ENCODE data around the gene PPP6R3.

- TF ChIP-seq CTCF (optimal IDR thresholded peaks at IDR 0.05 in 1 of 3, IDR thresholded peaks at IDR 0.05 in 1 of 3, conservative IDR thresholded peaks at IDR 0.05 in 1 of 3; ENCODE audit: extremely low read depth in 1 of 3, insufficient read depth in 2 of 3, low read length in 3 of 3) (no peak), EZH2 (IDR thresholded peaks at IDR 0.05; ENCODE audit: low read length) (no peak)
Observed at GRCh38 chr11:68567553-68567952, 107.0 kb downstream of the PPP6R3 start.
